Activated B cell treated with CpG ODN at 0.5 μM for 24 hours (primary cell): ENCODE measurements around the gene PGM1. TPM values are rescaled to one million over a fixed set of nuclear protein-coding genes. Genes with fewer than 3 reads are reported as not detected.

Experiments
- ATAC-seq: fragments of 200-7000 bp; cut with Tn5 transposase; one replicate; pipeline ENCODE4 v1.10.0; 2021; ENCODE audit warnings: low read depth, mild to moderate bottlenecking, moderate library complexity
- CTCF ChIA-PET: fragments of 350-600 bp; sonication (Branson Sonifier 250); formaldehyde crosslinking; loops from one replicate; lab custom pipeline; 2021; ENCODE audit warnings: antibody characterized with exemption; lab: Charles Lee
- POLR2A ChIA-PET: fragments of 350-600 bp; sonication (Branson Sonifier 250); formaldehyde crosslinking; loops from one replicate; lab custom pipeline; 2021; ENCODE audit warnings: antibody characterized with exemption; lab: Charles Lee
- DNase-seq: peaks from one replicate; pipeline ENCODE4 v3.0.0; 2022
- H3K27ac Mint-ChIP-seq: one replicate; pipeline ENCODE4 v1.8.0; 2020; ENCODE audit warnings: mixed read lengths
- H3K27me3 Mint-ChIP-seq: one replicate; pipeline ENCODE4 v1.8.0; 2021; ENCODE audit warnings: mixed read lengths
- H3K36me3 Mint-ChIP-seq: one replicate; pipeline ENCODE4 v1.8.0; 2021; ENCODE audit warnings: low read depth, mixed read lengths
- H3K4me1 Mint-ChIP-seq: one replicate; pipeline ENCODE4 v1.8.0; 2021; ENCODE audit warnings: mixed read lengths
- H3K4me3 Mint-ChIP-seq: one replicate; pipeline ENCODE4 v1.8.0; 2020; ENCODE audit warnings: mild to moderate bottlenecking, mixed read lengths
- H3K9me3 Mint-ChIP-seq: one replicate; pipeline ENCODE4 v1.8.0; 2020; ENCODE audit warnings: mixed read lengths
- intact Hi-C: fragments of 100-400 bp; cut with micrococcal nuclease; formaldehyde crosslinking; loops from one replicate; pipeline ENCODE4 v1.15.1; 2024
- total RNA-seq: library from RNA; stranded (reverse); gene quantifications from 2 replicates; pipeline ENCODE4 v1.2.3, GENCODE V29; 2022
- TF ChIP-seq, protein P1 (sequence below): fragments of 200-600 bp; IDR thresholded peaks from one replicate; pipeline ENCODE4 v1.8.0; 2022; ENCODE audit warnings: antibody characterized with exemption, mild to moderate bottlenecking

Gene PGM1
- total RNA-seq, 1 donor from 2014 or later = 20.8 TPM

DNA sequence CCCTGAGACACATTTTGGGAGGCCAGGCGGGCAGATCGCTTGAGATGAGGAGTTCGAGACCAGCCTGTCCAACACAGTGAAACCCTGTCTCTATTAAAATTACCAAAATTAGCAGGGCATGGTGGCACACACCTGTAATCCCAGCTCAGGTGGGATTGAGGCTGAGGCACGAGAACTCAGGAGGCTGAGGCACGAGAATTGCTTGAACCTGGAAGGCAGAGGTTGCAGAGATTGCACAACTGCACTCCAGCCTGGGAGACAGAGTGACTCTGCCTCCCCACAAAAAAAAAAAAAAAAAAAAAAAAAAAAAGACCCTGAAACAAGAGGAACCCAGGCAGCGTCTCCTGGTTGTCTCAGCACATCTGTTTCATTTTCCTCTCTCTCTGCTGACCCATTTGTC is 24.2 kb downstream of the PGM1 start:
- CTCF ChIA-PET = interaction anchor here (0.9 to 4.0 kb wide), 6 partner anchors 11 to 628 kb away, joined by 3 to 44 read pairs (median 8); no protein-coding TSS in a partner anchor
- POLR2A ChIA-PET = no interaction called here
- Mint-ChIP-seq H3K36me3 (no peaks in the 10 kb centered on the region), H3K9me3 (no peaks in the 10 kb centered on the region), H3K4me1 (no peaks in the 10 kb centered on the region), H3K27me3 (no peaks in the 10 kb centered on the region), H3K27ac (no peak overlapping the region), H3K4me3 (no peak overlapping the region)
- ATAC-seq = no peak
- intact Hi-C loops = loop anchor here (5.0 kb wide), 2 partner anchors 1060 to 1205 kb away; no protein-coding TSS in a partner anchor
- no peak for DNase-seq
- TF ChIP-seq, protein P1, sequence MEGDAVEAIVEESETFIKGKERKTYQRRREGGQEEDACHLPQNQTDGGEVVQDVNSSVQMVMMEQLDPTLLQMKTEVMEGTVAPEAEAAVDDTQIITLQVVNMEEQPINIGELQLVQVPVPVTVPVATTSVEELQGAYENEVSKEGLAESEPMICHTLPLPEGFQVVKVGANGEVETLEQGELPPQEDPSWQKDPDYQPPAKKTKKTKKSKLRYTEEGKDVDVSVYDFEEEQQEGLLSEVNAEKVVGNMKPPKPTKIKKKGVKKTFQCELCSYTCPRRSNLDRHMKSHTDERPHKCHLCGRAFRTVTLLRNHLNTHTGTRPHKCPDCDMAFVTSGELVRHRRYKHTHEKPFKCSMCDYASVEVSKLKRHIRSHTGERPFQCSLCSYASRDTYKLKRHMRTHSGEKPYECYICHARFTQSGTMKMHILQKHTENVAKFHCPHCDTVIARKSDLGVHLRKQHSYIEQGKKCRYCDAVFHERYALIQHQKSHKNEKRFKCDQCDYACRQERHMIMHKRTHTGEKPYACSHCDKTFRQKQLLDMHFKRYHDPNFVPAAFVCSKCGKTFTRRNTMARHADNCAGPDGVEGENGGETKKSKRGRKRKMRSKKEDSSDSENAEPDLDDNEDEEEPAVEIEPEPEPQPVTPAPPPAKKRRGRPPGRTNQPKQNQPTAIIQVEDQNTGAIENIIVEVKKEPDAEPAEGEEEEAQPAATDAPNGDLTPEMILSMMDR = no peak

DNA sequence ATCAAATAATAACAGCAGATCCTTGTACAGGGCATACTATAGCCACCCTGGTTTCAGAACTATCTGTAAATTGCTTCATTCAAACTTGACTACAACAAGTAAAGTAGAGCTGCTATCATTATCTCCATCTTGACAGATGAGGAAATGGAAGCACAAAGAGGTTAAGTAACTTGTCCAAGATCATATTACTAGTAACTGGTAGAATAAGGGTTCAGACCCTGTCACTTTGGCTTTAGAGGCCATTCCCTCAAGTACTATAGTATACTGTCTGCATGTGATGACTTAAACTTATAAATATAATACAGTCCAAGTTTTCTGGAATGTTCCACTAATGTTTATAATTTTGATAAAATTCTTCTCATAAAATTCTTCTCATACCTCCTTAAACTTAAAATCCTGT is 24.8 kb downstream of the PGM1 start:
- H3K36me3 Mint-ChIP-seq = no peaks in the 10 kb centered on the region
- ChIA-PET POLR2A (no interaction called here), CTCF (interaction anchor here (1.4 to 4.0 kb wide), 2 partner anchors 521 to 628 kb away, joined by 3 to 44 read pairs; no protein-coding TSS in a partner anchor)
- TF ChIP-seq, protein P1 = no peak
- H3K4me3 Mint-ChIP-seq = no peak overlapping the region
- H3K4me1 Mint-ChIP-seq = no peaks in the 10 kb centered on the region
- no peak overlapping the region for H3K27ac Mint-ChIP-seq
- ATAC-seq = no peak
- no peaks in the 10 kb centered on the region for H3K9me3 Mint-ChIP-seq
- DNase-seq = no peak
- no peaks in the 10 kb centered on the region for H3K27me3 Mint-ChIP-seq
- intact Hi-C loops = loop anchor here (5.0 kb wide), 2 partner anchors 1059 to 1204 kb away; no protein-coding TSS in a partner anchor

DNA sequence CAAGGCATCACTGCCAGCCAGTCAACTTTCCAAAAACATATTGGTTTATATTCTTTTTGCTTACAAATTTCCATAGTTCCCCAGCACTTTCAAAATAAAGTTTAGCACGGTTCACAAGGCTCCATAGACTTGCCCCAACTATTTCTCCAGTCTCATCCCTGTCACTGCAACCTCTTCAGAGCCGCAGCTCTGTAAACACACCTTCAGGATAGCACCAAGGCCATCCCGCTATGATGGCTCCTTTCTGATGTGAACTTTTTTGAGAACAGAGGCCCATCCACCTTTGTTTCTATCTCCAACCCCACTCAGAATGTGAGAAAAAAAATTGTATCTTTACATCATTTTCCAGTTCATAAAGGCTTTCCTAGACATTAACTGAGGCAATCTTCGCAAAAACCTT is 26.3 kb downstream of the PGM1 start:
- POLR2A ChIA-PET = no interaction called here
- CTCF ChIA-PET = interaction anchor here (1.1 to 4.0 kb wide), 2 partner anchors 72 to 626 kb away, joined by 5 to 44 read pairs; no protein-coding TSS in a partner anchor
- no peaks in the 10 kb centered on the region for H3K36me3 Mint-ChIP-seq
- ATAC-seq (no peak), DNase-seq (no peak)
- H3K9me3 Mint-ChIP-seq = no peaks in the 10 kb centered on the region
- intact Hi-C loops = loop anchor here (5.0 kb wide), 2 partner anchors 1058 to 1203 kb away; no protein-coding TSS in a partner anchor
- no peak overlapping the region for H3K4me3 Mint-ChIP-seq
- no peaks in the 10 kb centered on the region for H3K4me1 Mint-ChIP-seq
- H3K27me3 Mint-ChIP-seq = no peaks in the 10 kb centered on the region
- no peak overlapping the region for H3K27ac Mint-ChIP-seq
- TF ChIP-seq, protein P1 = no peak

DNA sequence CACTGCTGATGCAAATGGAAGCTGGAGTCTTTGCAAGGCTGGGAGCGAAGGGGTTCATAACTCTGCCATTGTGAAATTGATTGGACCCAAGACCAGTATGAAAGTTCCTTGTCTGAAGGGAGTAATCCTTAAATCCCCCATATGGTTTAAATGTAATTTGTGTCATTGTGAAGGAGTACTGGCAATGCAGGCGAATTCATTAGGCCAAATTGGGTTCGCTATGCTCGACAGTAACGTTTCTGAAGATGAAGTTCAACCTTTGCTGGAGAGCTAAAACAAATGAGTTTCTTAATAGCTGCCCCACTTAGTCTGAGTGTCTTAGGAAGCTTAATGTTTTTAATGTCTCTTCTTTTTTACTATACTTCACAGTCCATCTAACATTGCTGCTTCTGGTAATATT is 27.5 kb downstream of the PGM1 start:
- ChIA-PET POLR2A (no interaction called here), CTCF (no interaction called here)
- intact Hi-C loops = no loop called here
- Mint-ChIP-seq H3K9me3 (no peaks in the 10 kb centered on the region), H3K4me3 (no peak overlapping the region), H3K36me3 (no peaks in the 10 kb centered on the region), H3K27ac (no peak overlapping the region), H3K27me3 (no peaks in the 10 kb centered on the region), H3K4me1 (no peaks in the 10 kb centered on the region)
- TF ChIP-seq, protein P1 = no peak
- ATAC-seq (no peak), DNase-seq (no peak)

DNA sequence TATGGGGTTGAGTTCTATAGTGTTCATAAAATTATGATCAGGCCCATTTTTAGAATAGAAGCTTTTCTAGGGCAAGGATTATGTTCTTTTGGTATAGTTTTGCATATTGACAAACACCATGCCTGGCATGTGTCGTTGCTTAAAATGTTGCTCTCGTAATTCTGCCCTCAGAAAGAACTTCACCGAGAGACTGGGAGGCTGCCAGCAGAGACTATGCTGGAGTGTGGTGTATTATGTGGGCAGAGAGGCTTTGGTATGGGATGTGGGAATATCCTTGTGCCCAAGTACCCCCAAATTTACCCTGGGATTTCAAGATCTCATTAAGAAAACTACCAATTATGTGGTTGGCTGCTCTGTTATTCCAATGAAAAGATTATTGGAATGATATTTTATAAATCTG is 27.9 kb downstream of the PGM1 start:
- H3K27me3 Mint-ChIP-seq = no peaks in the 10 kb centered on the region
- no peak overlapping the region for H3K27ac Mint-ChIP-seq
- DNase-seq = no peak
- H3K4me3 Mint-ChIP-seq = no peak overlapping the region
- TF ChIP-seq, protein P1 = no peak
- ChIA-PET POLR2A (no interaction called here), CTCF (no interaction called here)
- no peaks in the 10 kb centered on the region for H3K9me3 Mint-ChIP-seq
- ATAC-seq = no peak
- no peaks in the 10 kb centered on the region for H3K36me3 Mint-ChIP-seq
- H3K4me1 Mint-ChIP-seq = no peaks in the 10 kb centered on the region
- intact Hi-C loops = no loop called here
